PC-3 (cell line): ENCODE measurements around the gene AKAP6. TPM values are rescaled to one million over a fixed set of nuclear protein-coding genes. Genes with fewer than 3 reads are reported as not detected.
A peak's percentile ranks its signal among the peaks of the same experiment; 100 is the strongest.

Experiments used
- ATAC-seq: fragments of 200-7000 bp; cut with Tn5 transposase; 2 replicates; pipeline ENCODE4 v1.9.1; 2020; ENCODE audit warnings: mild to moderate bottlenecking, moderate library complexity
- BruUV-seq: library from RNA; stranded (reverse); fragments of 400-500 nt; replicated peaks from 2 replicates; lab custom pipeline; 2021; lab: Mats Ljungman, UMichigan
- CTCF ChIA-PET: fragments of 300-600 bp; sonication (Branson Sonifier 250); formaldehyde crosslinking; loops from one replicate; lab custom pipeline; 2022; ENCODE audit warnings: antibody characterized with exemption; lab: Charles Lee
- POLR2A ChIA-PET: fragments of 300-600 bp; sonication (Branson Sonifier 250); formaldehyde crosslinking; loops from one replicate; lab custom pipeline; 2022; ENCODE audit warnings: antibody characterized with exemption; ENCODE audit not compliant: unreplicated experiment; lab: Charles Lee
- DNase-seq: peaks from one replicate; pipeline ENCODE4 v3.0.0-alpha.2; 2015
- H2AFZ ChIP-seq: fragments of 300-600 bp; sonication (generic); 2 replicates; pipeline ENCODE4 v1.6.0; 2016; ENCODE audit warnings: antibody characterized with exemption, low read length
- H3F3A ChIP-seq: fragments of 300-600 bp; sonication (generic); one replicate; pipeline ENCODE4 v1.6.0; 2017; ENCODE audit warnings: antibody characterized with exemption, low read length, control low read depth, mild to moderate bottlenecking; ENCODE audit not compliant: unreplicated experiment
- H3K27ac ChIP-seq: fragments of 300-600 bp; sonication (generic); 2 replicates; pipeline ENCODE4 v1.5.1; 2016; ENCODE audit warnings: mild to moderate bottlenecking, low read length
- H3K27me3 ChIP-seq: fragments of 300-600 bp; sonication (generic); 2 replicates; pipeline ENCODE4 v1.6.1; 2016; ENCODE audit warnings: low read length, mixed read lengths
- H3K36me3 ChIP-seq: fragments of 300-600 bp; sonication (generic); 2 replicates; pipeline ENCODE4 v1.6.1; 2016; ENCODE audit warnings: low read depth, mixed run types, low read length, mixed read lengths
- H3K4me1 ChIP-seq: fragments of 300-600 bp; sonication (generic); 2 replicates; pipeline ENCODE4 v1.5.1; 2016; ENCODE audit warnings: low read length; ENCODE audit not compliant: insufficient read depth
- H3K4me2 ChIP-seq: fragments of 300-600 bp; sonication (generic); 2 replicates; pipeline ENCODE4 v1.6.0; 2016; ENCODE audit warnings: low read length
- H3K4me3 ChIP-seq: fragments of 300-600 bp; sonication (generic); 2 replicates; pipeline ENCODE4 v1.5.1; 2016; ENCODE audit warnings: mild to moderate bottlenecking, low read length, mixed read lengths
- H3K79me2 ChIP-seq: fragments of 300-600 bp; sonication (generic); 2 replicates; pipeline ENCODE4 v1.6.1; 2017; ENCODE audit warnings: low read length, mixed read lengths
- H3K9ac ChIP-seq: fragments of 300-600 bp; sonication (generic); 2 replicates; pipeline ENCODE4 v1.6.0; 2016; ENCODE audit warnings: mild to moderate bottlenecking, low read length
- H3K9me2 ChIP-seq: fragments of 300-600 bp; sonication (generic); replicated peaks from 2 replicates; pipeline ENCODE4 v1.6.1; 2016; ENCODE audit warnings: mixed run types, low read length, mixed read lengths
- H3K9me3 ChIP-seq: fragments of 300-600 bp; sonication (generic); 2 replicates; pipeline ENCODE4 v1.6.1; 2016; ENCODE audit warnings: low read length, mixed read lengths
- H4K20me1 ChIP-seq: fragments of 300-600 bp; sonication (generic); 2 replicates; pipeline ENCODE4 v1.6.1; 2016; ENCODE audit warnings: low read length, mixed read lengths
- EZH2 ChIP-seq: fragments of 300-600 bp; sonication (generic); IDR thresholded peaks from one replicate; pipeline ENCODE4 v1.6.1; 2017; ENCODE audit warnings: antibody characterized with exemption, mild to moderate bottlenecking, low read length; ENCODE audit not compliant: unreplicated experiment
- EZH2phosphoT487 ChIP-seq: fragments of 300-600 bp; sonication (generic); IDR thresholded peaks from 2 replicates; pipeline ENCODE4 v1.6.1; 2018; ENCODE audit warnings: mild to moderate bottlenecking, antibody characterized with exemption, low read length, borderline replicate concordance
- intact Hi-C: fragments of 100-400 bp; cut with micrococcal nuclease; formaldehyde crosslinking; loops from 2 replicates; pipeline ENCODE4 v1.9.0; 2023
- total RNA-seq: library from RNA; depleted of rRNA; stranded (reverse); fragments of >200 nt; gene quantifications from 2 replicates; pipeline ENCODE4 v1.2.3, GENCODE V29; 2014
- TF ChIP-seq, protein P1 (sequence below): fragments of 300-600 bp; sonication (generic); conservative IDR thresholded peaks from 2 replicates; pipeline ENCODE4 v1.5.1; 2017; ENCODE audit warnings: antibody characterized with exemption, low read depth, mild to moderate bottlenecking, low read length

Gene AKAP6
- total RNA-seq, 1 experiment from 2014 or later: 1.5 TPM

DNA sequence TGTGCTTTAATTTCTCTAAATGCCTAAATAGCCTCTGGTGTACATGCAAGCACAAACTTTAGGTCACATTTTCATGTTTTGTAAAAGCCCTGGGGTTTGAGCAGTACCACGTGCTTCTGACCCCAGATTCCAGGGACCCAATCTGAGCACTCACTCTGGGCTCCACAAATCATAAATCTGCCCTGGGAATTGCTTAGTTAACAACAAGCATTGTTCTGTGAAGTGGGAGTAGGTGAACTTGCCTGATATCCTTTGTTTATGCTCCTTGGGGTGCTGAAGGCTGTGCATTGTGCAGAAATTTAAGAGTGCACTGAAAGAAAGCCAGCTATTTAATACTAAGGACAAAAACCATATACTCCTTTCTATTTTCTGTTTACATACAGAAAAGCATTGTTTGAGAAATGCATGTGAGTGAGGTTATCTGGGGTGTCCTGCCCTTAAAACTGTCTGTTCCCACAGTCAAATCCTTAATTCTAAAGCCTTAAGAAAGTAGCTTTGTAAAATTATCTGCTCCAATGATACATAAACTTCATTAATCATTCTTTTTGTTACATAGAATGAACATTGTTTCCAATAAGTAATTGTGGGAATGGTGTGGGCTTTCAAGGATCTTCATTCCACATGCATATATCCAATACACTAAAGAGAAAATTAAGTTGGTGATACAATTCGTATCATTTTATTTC, 351.0 kb downstream of the AKAP6 start:
- H3K36me3 ChIP-seq: no peaks in the 10 kb centered on the region
- H3K9ac ChIP-seq: no peak overlapping the region
- intact Hi-C loops: no loop called here
- H3K9me3 ChIP-seq: no peaks in the 10 kb centered on the region
- no peak overlapping the region for H2AFZ ChIP-seq
- peaks cover 6% of the 10 kb centered on the region for H3K4me1 ChIP-seq
- DNase-seq: no peak
- ATAC-seq: no peak
- H3K27me3 ChIP-seq: no peaks in the 10 kb centered on the region
- H3K4me3 ChIP-seq: no peak overlapping the region
- no peaks in the 10 kb centered on the region for H3F3A ChIP-seq
- ChIA-PET POLR2A (no interaction called here), CTCF (no interaction called here)
- H3K79me2 ChIP-seq: no peaks in the 10 kb centered on the region
- TF ChIP-seq, protein P1, sequence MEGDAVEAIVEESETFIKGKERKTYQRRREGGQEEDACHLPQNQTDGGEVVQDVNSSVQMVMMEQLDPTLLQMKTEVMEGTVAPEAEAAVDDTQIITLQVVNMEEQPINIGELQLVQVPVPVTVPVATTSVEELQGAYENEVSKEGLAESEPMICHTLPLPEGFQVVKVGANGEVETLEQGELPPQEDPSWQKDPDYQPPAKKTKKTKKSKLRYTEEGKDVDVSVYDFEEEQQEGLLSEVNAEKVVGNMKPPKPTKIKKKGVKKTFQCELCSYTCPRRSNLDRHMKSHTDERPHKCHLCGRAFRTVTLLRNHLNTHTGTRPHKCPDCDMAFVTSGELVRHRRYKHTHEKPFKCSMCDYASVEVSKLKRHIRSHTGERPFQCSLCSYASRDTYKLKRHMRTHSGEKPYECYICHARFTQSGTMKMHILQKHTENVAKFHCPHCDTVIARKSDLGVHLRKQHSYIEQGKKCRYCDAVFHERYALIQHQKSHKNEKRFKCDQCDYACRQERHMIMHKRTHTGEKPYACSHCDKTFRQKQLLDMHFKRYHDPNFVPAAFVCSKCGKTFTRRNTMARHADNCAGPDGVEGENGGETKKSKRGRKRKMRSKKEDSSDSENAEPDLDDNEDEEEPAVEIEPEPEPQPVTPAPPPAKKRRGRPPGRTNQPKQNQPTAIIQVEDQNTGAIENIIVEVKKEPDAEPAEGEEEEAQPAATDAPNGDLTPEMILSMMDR: no peak
- no peak for TF ChIP-seq EZH2phosphoT487
- H3K9me2 ChIP-seq: no peaks in the 10 kb centered on the region
- no peak overlapping the region for H3K27ac ChIP-seq
- no peak overlapping the region for H3K4me2 ChIP-seq
- H4K20me1 ChIP-seq: no peaks in the 10 kb centered on the region
- BruUV-seq: no TSS peak

DNA sequence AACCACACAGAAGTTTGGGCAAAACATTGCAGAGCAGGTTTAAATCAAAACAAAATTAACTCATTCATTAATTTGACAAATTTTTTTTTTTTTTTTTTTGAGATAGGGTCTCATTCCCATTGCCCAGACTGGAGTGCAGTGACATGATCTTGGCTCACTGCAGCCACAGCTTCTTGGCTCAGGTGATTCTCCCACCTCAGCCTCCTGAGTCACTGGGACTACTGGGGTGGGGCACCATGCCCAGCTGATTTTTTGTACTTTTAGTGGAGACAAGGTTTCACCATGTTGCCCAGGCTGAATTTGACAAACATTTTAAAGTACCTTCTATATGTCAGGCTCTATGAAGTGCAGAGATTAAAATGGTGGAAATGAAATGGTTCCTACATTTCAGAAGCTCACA, 352.5 kb downstream of the AKAP6 start:
- H4K20me1 ChIP-seq: no peaks in the 10 kb centered on the region
- H3K9me2 ChIP-seq: no peaks in the 10 kb centered on the region
- H3K27me3 ChIP-seq: no peaks in the 10 kb centered on the region
- no peak overlapping the region for H3K27ac ChIP-seq
- H3F3A ChIP-seq: no peaks in the 10 kb centered on the region
- intact Hi-C loops: no loop called here
- ChIA-PET POLR2A (interaction anchor here (0.6 kb wide), 1 partner anchor 217 kb away, joined by 3 read pairs; no protein-coding TSS in a partner anchor), CTCF (no interaction called here)
- no peak overlapping the region for H2AFZ ChIP-seq
- ATAC-seq (peak; percentile 64), DNase-seq (peak; percentile 48)
- TF ChIP-seq EZH2 (no peak), EZH2phosphoT487 (no peak)
- TF ChIP-seq, protein P1: no peak
- H3K4me1 ChIP-seq: peaks cover 6% of the 10 kb centered on the region
- no peak overlapping the region; the same call in 1 of the 2 replicates for H3K4me2 ChIP-seq
- H3K9ac ChIP-seq: no peak overlapping the region
- H3K9me3 ChIP-seq: no peaks in the 10 kb centered on the region
- no peaks in the 10 kb centered on the region for H3K79me2 ChIP-seq
- no peaks in the 10 kb centered on the region for H3K36me3 ChIP-seq
- BruUV-seq: no TSS peak
- H3K4me3 ChIP-seq: no peak overlapping the region

DNA sequence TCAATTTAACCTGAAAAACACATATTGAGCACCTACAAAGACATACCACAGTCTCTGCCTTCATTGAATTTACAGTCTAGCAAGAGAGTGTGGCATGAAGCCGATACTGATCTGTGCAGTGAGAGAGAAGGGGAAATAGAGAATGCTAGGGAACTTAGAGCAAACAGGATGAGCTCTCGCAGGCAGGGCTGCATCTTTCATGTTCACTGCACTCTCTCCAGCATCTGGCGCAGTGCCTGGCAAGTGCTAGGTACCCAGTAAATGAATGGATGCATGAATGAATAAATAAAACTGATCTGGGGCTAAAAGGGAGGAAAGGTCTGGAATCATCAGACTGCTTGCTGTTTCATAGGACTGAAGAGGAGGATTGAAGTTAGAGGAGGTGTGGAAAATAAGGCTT, 353.1 kb downstream of the AKAP6 start:
- ChIA-PET POLR2A (interaction anchor here (0.6 kb wide), 1 partner anchor 216 kb away, joined by 3 read pairs; no protein-coding TSS in a partner anchor), CTCF (no interaction called here)
- H3K4me3 ChIP-seq: no peak overlapping the region
- BruUV-seq: no TSS peak
- no peaks in the 10 kb centered on the region for H4K20me1 ChIP-seq
- H2AFZ ChIP-seq: no peak overlapping the region
- peaks cover 6% of the 10 kb centered on the region for H3K4me1 ChIP-seq
- no peak overlapping the region for H3K9ac ChIP-seq
- H3K27ac ChIP-seq: no peak overlapping the region
- intact Hi-C loops: no loop called here
- H3K79me2 ChIP-seq: no peaks in the 10 kb centered on the region
- no peaks in the 10 kb centered on the region for H3K36me3 ChIP-seq
- no peaks in the 10 kb centered on the region for H3K9me3 ChIP-seq
- H3K4me2 ChIP-seq: no peak overlapping the region
- no peak for TF ChIP-seq EZH2
- no peak for TF ChIP-seq EZH2phosphoT487
- TF ChIP-seq, protein P1: no peak
- no peaks in the 10 kb centered on the region for H3F3A ChIP-seq
- ATAC-seq (no peak), DNase-seq (no peak)
- H3K27me3 ChIP-seq: no peaks in the 10 kb centered on the region
- no peaks in the 10 kb centered on the region for H3K9me2 ChIP-seq
